GM19023 (cell line): Measurements from ENCODE around the gene HYPK.

Experiments
- ATAC-seq: cut with Tn5 transposase; IDR thresholded peaks from one replicate; pipeline ENCODE4 v1.9.1; 2021; ENCODE audit warnings: mild to moderate bottlenecking, moderate library complexity; ENCODE audit not compliant: unreplicated experiment

The HYPK gene

GRCh38 chr15:43800286-43801141 lies at the start of gene HYPK:
HYPK (plus strand) TSS chr15:43800599; CDS start chr15:43800623, 24 bp downstream.
- peak; percentile 89 for ATAC-seq

GRCh38 chr15:43751885-43752284 lies 48.5 kb upstream of the HYPK start:
- ATAC-seq, result no peak

GRCh38 chr15:43762824-43763223 lies 37.6 kb upstream of the HYPK start:
- ATAC-seq, result no peak

- ATAC-seq, result no peak
Measured at GRCh38 chr15:43763819-43764446, 36.5 kb upstream of the HYPK start.

- no peak for ATAC-seq
Measured at GRCh38 chr15:43769584-43770228, 30.7 kb upstream of the HYPK start.

GRCh38 chr15:43771816-43772215 lies 28.6 kb upstream of the HYPK start:
- no peak for ATAC-seq

- ATAC-seq, result no peak
Measured at GRCh38 chr15:43772624-43773023, 27.8 kb upstream of the HYPK start.

GRCh38 chr15:43774062-43774461 lies 26.3 kb upstream of the HYPK start:
- ATAC-seq, result no peak

GRCh38 chr15:43775411-43775965 lies 24.9 kb upstream of the HYPK start:
- ATAC-seq, result no peak

- peak; percentile 69 for ATAC-seq
Measured at GRCh38 chr15:43776101-43776717, 24.2 kb upstream of the HYPK start.

GRCh38 chr15:43776718-43777266 lies 23.6 kb upstream of the HYPK start, which contains the start of gene ELL3:
ELL3 (minus strand) TSS chr15:43776966; CDS start chr15:43776901, 65 bp downstream.
- ATAC-seq, result peak; percentile 41

- ATAC-seq, result peak; percentile 54
Measured at GRCh38 chr15:43777267-43777914, 23.0 kb upstream of the HYPK start.

- no peak for ATAC-seq
Measured at GRCh38 chr15:43779016-43779415, 21.4 kb upstream of the HYPK start.

- no peak for ATAC-seq
Measured at GRCh38 chr15:43789409-43789808, 11.0 kb upstream of the HYPK start.

- ATAC-seq, result peak; percentile 87
Measured at GRCh38 chr15:43791993-43792760, 8.2 kb upstream of the HYPK start, which contains the start of gene SERF2. SERF2 (plus strand) TSS chr15:43792320; CDS start chr15:43792377, 57 bp downstream.

- no peak for ATAC-seq
Measured at GRCh38 chr15:43792761-43793476, 7.5 kb upstream of the HYPK start.

- no peak for ATAC-seq
Measured at GRCh38 chr15:43793647-43794046, 6.8 kb upstream of the HYPK start.

GRCh38 chr15:43794269-43795037 lies 5.9 kb upstream of the HYPK start:
- ATAC-seq, result no peak
